Ammon's horn (tissue), 1 donor: ENCODE results near the gene HERC4.
A peak's percentile ranks its signal among the peaks of the same experiment; 100 is the strongest.
"Not testable (repeated sequence)": the region's sequence is repeated elsewhere in the genome, so short reads cannot be mapped to it uniquely, and the experiment has no call there.

Source experiments
- DNase-seq: peaks from one replicate; pipeline ENCODE4 v3.0.0-alpha.2; 2016; ENCODE audit warnings: low spot score

Gene HERC4

DNA sequence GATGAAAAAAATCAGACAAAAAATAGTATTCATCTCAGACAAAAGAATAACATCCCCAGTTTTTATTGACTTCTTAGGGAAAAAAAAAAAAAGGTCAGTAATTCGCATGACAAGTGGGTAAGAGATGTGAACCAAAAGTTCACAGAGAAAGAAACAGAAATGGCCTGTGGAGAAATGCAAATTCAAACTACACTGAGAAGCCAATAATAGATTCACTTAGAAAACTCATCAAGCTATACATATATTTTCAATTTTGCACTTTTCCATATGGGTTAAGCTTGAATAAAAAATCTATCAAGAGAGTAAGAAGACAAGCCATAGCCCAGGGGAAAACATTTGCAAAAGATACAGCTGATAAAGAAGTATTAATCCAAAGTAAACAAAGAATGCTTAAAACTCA, 28.0 kb downstream of the HERC4 start:
- no peak for DNase-seq

DNA sequence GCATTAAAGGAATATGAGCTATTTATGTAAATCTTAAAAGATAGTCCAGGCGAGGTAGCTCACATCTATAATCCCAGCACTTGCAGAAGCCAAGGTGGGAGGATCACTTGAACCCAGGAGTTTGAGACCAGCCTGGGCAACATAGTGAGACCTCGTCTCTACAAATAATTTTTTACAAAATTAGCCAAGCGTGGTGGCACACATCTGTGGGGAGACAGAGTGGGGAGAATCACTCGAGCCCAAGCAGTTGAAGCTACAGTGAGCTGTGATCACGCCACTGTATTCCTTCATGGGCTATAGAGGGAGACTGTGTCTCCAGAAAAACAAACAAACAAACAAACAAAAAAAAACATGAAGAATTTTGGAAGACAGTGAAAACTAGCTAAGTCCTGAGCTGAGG, 28.4 kb downstream of the HERC4 start:
- DNase-seq, result no peak

DNA sequence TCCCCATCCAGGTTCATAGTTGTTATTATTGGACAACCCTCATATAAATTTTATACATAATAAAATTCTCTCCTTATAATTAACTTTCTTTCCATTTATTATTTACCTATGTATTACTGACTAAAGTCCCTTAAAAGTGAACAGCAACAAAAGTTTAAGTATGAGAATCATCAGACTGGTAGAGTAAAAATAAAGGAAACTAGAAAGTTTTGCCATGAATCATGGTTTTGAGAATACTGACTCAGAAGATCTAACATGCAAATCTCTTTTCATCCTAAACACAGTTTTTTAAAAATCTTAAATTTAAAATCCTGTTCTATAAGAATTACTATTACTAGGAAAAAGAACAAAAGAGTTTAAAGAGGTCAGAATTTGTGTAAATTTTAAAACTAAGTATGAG, 32.1 kb downstream of the HERC4 start:
- no peak for DNase-seq

DNA sequence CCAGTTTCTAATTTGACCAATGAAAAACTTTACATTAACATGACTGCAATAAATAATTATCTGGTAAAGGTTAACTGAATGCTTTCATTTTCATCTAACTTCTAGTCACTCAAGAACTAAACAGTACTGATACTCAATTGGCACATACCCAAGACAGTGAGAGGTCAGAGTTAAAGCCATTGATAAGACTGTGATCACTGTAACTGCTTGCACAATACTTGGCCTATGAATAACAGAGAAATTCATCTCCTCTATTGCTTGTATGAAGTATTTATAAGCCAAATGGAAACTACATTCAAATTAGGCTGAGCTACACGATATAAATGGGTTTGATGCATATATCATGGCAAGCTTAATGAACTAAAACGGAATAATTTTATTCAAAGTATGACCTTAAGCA, 43.0 kb downstream of the HERC4 start:
- DNase-seq, result no peak

DNA sequence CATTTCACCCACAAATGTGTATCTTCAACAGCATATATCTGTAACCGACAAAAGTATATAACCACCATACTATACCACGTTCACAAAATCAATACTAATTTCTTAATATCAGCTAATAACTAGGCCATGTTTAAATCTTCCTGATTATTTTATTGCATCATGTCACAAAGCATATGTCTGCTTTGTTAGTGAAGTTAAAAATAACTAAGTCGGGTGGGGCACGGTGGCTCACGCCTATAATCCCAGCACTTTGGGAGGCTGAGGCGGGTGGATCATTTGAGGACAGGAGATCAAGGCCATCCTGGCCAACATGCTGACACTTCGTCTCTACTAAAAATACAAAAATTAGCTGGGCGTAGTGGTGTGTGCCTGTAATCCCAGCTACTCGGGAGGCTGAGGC, 47.7 kb downstream of the HERC4 start:
- no peak for DNase-seq

DNA sequence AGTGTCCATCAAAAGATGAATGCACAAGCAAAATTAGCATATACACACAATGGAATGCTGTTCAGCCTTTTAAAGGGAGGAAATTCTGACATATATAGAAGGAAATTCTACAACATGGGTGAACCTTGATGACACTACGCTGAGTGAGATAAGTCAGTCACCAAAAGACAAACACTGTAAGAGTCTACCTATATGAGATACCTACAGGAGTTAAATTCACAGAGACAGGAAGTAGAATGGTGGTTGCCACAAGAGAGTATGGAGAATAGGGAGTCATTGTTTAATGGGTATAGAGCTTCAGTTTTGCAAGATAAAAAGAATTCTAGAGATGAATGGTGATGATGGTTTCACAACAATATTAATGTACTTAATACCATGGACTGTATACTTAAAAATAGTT, 51.8 kb downstream of the HERC4 start:
- DNase-seq, result no peak

DNA sequence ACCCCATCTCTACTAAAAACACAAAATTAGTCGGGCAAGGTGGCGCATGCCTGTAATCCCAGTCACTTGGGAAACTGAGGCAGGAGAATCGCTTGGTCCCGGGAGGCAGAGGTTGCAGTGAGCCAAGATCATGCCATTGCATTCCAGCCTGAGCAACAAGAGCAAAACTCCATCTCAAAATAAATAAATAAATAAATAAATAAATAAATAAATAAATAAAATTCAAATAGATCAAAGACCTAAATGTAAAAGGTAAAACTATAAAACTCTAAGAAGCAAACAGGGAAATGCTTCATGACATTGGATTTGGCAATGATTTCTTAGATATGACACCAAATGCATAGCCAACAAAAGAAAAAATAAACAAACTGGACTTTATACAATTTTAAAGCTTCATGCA, 52.8 kb downstream of the HERC4 start:
- DNase-seq, result not testable (repeated sequence)

DNA sequence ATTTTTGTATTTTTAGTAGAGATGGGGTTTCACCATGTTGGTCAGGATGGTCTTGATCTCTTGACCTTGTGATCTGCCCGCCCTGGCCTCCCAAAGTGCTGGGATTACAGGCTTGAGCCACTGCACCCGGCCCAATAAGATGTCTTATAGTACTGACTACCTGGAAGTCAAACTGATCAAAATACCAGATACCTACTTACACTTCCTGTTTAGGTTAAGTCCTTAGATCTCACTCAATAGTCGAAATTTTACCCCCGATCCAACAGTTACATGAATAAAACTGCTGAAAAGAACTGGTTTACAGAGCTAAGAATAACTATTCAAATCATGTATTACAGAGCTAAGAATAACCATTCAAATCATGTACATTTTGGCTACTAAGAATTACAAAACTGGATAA, 58.6 kb downstream of the HERC4 start:
- not testable (repeated sequence) for DNase-seq

DNA sequence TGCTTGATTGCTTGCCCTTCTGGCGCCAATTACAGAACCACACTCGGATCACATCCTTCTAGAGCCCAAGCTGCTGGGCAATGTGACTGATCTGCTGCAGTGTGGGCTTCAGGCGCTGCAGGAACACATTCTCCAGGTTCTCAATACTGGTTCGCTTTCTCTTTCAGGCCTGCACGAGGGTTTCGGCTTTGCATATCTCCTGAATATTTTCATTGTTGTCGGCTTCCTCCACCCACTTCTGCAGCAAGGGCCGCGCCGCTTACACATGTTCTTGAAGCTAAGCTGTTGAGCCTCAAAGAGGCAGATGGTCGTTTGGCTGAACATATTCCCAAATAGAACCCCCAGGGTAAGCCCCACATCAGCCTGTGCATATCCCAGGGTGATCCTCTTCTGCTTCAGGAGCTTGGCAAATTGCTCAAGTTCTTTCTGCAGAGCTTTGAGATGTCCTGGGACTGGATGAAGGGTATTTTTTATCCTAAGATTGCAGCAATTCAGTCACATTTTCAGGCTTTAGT, 64.6 kb downstream of the HERC4 start:
- peak; percentile 39 for DNase-seq

DNA sequence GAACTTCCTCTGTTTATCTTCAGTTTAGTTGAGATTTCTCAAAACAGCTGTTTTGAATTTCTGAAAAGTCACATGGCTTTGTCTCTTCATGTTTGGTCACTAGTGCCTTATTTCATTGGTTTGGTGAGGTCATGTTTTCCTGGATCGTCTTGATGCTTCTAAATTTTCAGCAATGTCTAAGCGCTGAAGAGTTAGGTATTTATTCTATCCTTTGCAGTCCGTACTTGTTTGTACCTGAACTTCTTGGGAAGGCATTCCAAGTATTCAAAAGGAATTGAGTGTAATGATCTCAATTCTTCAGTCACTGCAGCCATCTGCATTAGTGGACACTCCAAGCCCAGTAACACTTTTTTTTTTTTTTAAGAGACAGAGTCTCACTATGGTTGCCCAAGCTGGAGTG, 67.7 kb downstream of the HERC4 start:
- no peak for DNase-seq

DNA sequence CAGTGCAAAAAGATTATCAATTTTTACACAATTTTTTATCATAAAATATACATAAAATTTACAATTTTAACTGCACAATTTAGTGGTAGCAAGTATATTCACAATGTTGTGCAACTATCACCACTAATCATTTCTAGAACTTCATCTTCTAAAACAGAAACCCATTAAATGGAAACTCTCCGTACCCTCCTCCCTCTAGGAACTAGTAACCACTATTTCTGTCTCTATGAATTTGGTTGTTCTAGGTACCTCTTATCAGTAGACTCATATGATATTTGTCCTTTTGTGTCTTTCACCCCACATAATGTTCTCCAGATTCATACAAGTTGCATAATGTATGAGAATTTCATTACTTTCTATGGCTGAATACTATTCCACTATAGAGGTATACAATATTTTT, 73.5 kb downstream of the HERC4 start:
- no peak for DNase-seq

DNA sequence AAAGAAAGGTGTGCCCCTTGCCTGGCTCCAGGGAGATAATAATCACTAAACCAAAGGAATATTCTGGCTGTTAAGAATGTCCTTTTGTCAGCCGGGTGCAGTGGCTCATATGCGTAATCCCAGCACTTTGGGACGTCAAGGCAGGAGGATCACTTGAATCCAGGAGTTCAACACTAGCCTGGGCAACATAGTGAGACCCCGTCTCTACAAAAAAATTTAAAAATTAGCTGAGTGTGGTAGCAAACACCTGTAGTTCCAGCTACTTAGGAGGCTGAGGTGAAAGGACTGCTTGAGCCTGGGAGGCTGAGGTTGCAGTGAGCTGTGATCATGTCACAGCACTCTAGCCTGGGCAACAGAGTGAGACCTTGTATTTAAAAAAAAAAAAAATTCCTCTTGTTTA, 74.1 kb downstream of the HERC4 start:
- DNase-seq, result no peak

DNA sequence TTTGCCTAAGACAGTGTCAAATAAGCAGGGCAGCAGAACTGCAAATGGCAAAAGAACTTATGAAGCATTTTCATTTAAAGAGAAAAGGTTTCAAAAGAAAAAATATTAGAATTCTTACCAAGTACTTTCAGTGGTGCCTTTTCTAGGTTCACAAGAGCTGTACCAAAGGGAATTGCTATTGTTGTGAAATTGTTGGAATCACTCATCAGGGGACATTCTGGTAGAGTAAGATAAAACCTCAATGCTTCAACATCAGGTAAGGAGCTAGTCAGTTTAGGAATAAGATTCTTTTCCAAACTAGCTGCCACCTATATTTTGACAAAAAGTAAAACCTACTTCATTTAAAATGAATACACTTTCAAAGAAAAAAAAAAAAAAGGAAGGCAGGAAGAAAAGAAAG, 85.0 kb downstream of the HERC4 start:
- DNase-seq, result no peak

DNA sequence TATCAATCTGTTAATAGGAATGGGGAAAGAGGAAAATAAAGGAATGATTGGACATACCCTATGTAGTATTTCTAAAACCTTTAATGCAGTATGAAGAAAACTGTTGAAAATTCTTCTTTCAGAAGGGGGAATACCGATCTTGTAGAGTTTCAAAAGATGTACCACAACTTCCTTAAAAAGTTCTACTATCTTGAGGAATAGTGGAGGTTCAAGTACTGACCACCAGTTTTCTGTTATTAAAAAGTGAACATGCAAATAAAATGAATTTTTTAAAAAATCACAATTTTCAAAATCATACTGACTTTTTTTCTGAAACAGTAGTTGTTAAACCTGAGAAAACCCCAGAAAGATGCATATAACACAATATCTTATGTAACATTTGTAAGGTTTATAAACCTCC, 86.5 kb downstream of the HERC4 start:
- DNase-seq, result no peak

DNA sequence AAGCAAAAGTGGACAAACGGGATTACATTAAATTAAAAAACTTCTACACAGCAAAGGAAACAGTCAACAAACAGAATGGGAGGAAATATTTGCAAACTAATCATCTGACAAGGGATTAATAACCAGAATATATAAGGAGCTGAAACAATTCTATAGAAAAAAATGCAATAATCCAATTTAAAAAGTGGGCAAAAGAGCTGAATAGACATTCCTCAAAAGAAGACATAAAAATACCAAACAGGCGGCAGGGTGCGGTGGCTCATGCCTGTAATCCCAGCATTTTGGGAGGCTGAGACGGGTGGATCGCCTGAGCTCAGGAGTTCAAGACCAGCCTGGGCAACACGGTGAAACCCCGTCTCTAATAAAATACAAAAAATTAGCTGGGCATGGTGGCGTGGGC, 92.5 kb downstream of the HERC4 start:
- DNase-seq, result not testable (repeated sequence)

DNA sequence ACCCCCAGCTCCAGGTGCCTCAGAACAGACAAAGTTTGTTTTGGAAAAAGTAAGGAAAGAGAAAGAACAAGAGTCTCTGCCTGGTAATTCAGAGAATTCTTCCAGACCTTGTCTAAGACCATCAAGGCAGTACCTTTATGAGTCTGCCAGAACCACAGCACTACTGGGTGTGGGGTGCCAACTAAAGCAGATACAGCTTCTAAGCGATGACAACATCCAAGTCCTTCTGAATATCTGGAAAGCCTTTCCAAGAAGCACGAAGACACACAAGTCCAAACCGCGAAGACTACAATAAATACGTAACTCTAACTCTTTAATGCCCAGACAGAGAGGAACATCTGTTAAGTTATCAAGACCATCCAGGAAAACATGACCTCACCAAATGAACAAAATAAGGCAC, 96.3 kb downstream of the HERC4 start:
- DNase-seq, result no peak

DNA sequence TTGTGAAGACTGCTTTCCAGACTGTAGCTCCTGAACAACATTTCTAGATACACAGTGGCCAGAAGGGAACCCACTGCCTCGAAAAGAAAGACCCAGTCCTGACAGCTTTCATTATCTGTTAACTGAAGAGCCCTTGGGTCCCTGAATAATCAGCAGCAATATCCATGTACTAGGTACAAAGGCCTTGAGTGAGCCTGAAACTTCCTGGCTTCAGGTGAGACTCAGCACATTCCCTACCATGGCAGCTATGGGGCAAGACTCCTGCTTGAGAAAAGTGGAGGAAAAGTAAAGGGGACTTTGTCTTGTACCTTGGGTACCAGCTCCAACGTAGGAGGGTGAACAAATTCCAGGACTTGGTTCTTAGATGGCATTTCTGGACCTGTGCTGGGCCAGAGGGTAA, 97.8 kb downstream of the HERC4 start:
- no peak for DNase-seq

DNA sequence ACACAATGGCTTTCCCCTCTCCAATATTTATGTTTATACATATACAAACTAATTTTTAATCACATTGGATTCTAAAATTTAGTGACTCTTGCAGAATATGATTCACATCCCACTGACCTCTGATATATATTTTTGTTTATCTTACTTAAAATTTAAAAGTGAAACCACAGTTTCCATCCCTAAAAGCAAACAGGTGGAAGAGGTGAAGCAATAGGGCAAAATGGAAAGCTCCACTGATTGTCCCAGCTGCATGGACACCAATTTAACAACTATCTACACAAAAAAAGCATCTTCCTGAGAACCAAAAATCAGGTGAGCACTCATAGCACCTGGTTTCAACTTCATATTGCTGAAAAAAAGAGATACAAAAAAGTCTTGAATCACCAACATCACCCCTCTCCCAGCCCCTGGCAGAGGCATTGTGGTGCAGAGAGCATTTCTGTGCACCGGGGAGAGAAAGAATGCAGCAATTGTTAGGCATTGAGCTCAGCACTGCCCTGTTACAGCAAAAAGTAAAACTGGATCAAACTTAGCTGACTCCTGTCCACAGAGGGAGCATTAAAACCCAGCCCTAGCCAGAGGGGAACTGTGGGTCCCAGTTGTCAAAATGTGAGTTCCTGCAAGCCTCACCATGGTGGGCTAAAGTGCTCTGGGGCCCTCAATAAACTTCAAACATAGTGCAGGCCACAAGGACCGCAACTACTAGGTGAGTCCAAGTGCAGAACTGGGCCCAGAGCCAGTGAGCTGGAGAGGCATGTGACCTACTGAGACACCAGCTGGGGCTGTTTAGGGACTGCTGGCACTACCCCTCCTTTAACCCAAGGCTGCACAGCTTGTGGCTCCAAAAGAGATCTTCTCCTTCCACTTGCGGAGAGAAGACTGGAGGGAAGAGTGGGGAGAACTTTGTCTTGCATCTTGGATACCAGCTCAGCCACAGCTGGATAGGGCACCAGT, 98.5 kb downstream of the HERC4 start:
- DNase-seq, result peak; percentile 17

DNA sequence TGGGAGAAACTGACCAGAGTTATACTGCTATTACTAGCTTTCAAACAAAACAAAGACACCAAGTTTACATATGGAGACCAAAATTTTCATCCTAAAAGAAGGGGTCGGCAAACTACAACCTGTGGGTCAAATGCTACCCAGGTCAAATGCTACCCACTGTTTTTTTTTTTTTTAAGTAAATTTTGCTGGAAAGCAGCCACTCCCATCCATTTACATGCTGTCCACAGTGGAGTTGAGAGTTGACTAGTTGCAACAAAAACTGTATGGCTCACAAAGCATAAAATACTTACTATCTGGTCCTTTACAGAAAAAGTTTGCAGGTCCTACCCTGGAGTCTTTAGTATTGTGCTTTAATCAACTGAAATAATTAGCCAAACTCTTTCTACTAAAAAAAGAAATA, 99.2 kb downstream of the HERC4 start:
- DNase-seq, result no peak

DNA sequence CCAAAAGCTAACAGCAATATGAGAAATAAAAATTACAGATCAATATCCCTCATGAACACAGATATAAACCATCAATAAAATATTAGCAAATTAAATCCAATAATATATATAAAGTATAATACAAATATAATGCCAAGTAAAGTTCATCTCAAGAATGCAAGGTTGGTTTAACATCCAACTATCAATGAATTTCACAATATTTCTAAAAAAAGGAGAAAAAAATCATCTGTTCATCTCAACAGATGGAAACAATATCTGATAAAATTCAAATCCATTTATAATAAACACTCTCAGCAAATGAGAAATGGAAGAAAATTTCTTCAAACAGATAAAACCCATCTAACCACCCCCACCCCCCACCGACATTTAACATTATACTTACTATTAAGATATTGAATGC, 103.8 kb downstream of the HERC4 start:
- no peak for DNase-seq

DNA sequence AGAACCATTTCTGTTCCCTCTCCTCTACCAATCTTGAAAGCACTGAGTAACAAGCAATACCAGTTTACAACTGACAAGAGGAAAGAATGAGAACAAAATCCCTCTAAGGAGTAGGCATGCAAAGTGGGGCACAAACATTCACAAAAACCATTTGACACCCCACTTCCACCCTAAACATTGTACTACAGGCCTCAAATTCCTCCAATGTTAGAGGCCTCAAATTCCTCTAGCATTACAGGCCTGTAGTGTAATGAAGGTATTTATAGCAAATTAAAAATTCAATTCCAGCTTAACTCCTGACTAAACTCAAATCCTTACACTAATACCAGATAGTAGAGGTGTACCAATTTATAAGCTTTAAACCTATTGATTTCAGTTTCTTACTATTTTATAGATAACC, 105.2 kb downstream of the HERC4 start:
- no peak for DNase-seq

DNA sequence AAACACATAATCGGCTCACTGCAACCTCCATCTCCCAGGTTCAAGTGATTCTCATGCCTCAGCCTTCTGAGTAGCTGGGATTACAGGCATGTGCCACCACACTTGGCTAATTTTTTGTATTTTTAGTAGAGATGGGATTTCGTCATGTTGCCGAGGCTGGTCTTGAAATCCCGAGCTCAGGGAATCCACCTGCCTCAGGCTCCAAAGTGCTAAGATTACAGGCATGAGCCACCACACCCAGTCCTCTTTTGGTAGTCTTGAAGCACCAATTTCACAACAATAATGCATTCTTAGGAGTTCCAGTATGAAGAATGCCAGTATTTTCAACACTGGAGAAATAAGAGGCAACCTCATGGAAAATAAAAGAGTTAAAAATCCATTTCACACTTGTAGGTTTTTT, 109.0 kb downstream of the HERC4 start:
- DNase-seq, result not testable (repeated sequence)

DNA sequence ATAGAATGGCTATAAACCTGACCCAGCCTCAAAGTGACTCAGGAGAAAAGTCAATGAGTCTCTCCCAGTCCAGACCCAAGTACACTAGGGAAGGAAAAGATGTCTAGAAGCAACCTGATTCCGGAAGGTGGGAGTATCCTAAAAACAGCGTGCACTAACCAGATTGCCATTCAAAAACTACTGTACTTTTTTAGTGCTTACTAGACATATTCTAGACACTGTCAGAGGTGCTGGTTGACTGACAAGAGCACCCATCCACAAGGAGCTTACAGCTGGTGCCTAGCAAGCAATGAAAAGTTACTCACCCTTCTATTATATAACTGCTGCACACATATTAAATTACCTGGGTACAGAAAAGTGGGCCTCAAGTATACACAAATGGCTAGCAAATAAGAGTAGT, 109.6 kb downstream of the HERC4 start:
- no peak for DNase-seq
